Stimulated activated CD8-positive, alpha-beta memory T cell treated with anti-CD3 and anti-CD28 coated beads, Interleukin-2, amount 100 ng/mL, for 48 hours (primary cell): ENCODE data around the gene SNPH.

Experiments
- DNase-seq, 2 donors: peaks; one replicate each; pipeline ENCODE4 v3.0.0-alpha.2; 2020; ENCODE audit warnings: low read depth in 2 of 2

Gene SNPH

GRCh38 chr20:1306316-1307135 lies 40.4 kb downstream of the SNPH start:
- no peak for DNase-seq

GRCh38 chr20:1307171-1307570 lies 41.1 kb downstream of the SNPH start:
- DNase-seq = no peak

GRCh38 chr20:1307571-1307971 lies 41.5 kb downstream of the SNPH start:
- DNase-seq = no peak

GRCh38 chr20:1308067-1308701 lies 42.1 kb downstream of the SNPH start:
- no peak for DNase-seq

GRCh38 chr20:1308702-1309095 lies 42.6 kb downstream of the SNPH start:
- DNase-seq = no peak

- DNase-seq = no peak
Measured at GRCh38 chr20:1309439-1309847, 43.3 kb downstream of the SNPH start.

GRCh38 chr20:1310071-1310470 lies 44.0 kb downstream of the SNPH start:
- DNase-seq = no peak

GRCh38 chr20:1310506-1311190 lies 44.6 kb downstream of the SNPH start:
- no peak for DNase-seq

- DNase-seq = no peak
Measured at GRCh38 chr20:1312308-1312707, 46.2 kb downstream of the SNPH start.

- no peak for DNase-seq
Measured at GRCh38 chr20:1312904-1313235, 46.8 kb downstream of the SNPH start.

GRCh38 chr20:1313236-1313964 lies 47.3 kb downstream of the SNPH start:
- peak; percentile 37 to 50 for DNase-seq

GRCh38 chr20:1315804-1316203 lies 49.7 kb downstream of the SNPH start:
- DNase-seq = no peak

- no peak for DNase-seq
Measured at GRCh38 chr20:1317545-1318255, 51.6 kb downstream of the SNPH start.

GRCh38 chr20:1319051-1319450 lies 53.0 kb downstream of the SNPH start:
- no peak for DNase-seq

GRCh38 chr20:1319462-1319861 lies 53.4 kb downstream of the SNPH start:
- no peak for DNase-seq

- DNase-seq = no peak
Measured at GRCh38 chr20:1320016-1320415, 53.9 kb downstream of the SNPH start.

GRCh38 chr20:1320902-1321653 lies 55.0 kb downstream of the SNPH start:
- DNase-seq = no peak

- no peak for DNase-seq
Measured at GRCh38 chr20:1321654-1321939, 55.5 kb downstream of the SNPH start.

GRCh38 chr20:1322511-1323245 lies 56.6 kb downstream of the SNPH start:
- no peak for DNase-seq

- no peak for DNase-seq
Measured at GRCh38 chr20:1323256-1323655, 57.2 kb downstream of the SNPH start.
